DMS 273 (cell line): ENCODE measurements around the gene CAMKK1.
A peak's percentile ranks its signal among the peaks of the same experiment; 100 is the strongest.

Experiments
- DNase-seq: peaks from one replicate; lab custom pipeline; 2025; ENCODE audit not compliant: unreplicated experiment; lab: John Stamatoyannopoulos, UW

The CAMKK1 gene

GRCh38 chr17:3893003-3893719 lies at the start of gene CAMKK1:
Gene CAMKK1 (minus strand): TSS chr17:3893053. CDS start chr17:3885687, 7,366 bp downstream.
- peak; percentile 94 for DNase-seq

- DNase-seq: no peak
These were observed 48.3 kb upstream of the CAMKK1 start for GRCh38 chr17:3940965-3941698.

GRCh38 chr17:3937359-3937758 lies 44.5 kb upstream of the CAMKK1 start:
- DNase-seq: no peak

- peak; percentile 58 for DNase-seq
These were observed 43.0 kb upstream of the CAMKK1 start for GRCh38 chr17:3935825-3936355.

GRCh38 chr17:3935140-3935542 lies 42.3 kb upstream of the CAMKK1 start:
- peak; percentile 93 for DNase-seq

GRCh38 chr17:3929764-3930163 lies 36.9 kb upstream of the CAMKK1 start:
- no peak for DNase-seq

- DNase-seq: no peak
These were observed 36.3 kb upstream of the CAMKK1 start for GRCh38 chr17:3929181-3929580.

GRCh38 chr17:3928406-3928805 lies 35.6 kb upstream of the CAMKK1 start:
- no peak for DNase-seq

- DNase-seq: no peak
These were observed 34.9 kb upstream of the CAMKK1 start for GRCh38 chr17:3927628-3928340.

- no peak for DNase-seq
These were observed 34.2 kb upstream of the CAMKK1 start for GRCh38 chr17:3926860-3927627.

- DNase-seq: no peak
These were observed 33.0 kb upstream of the CAMKK1 start for GRCh38 chr17:3925684-3926485.

GRCh38 chr17:3924512-3925350 lies 31.9 kb upstream of the CAMKK1 start:
- DNase-seq: no peak

- DNase-seq: no peak
These were observed 30.8 kb upstream of the CAMKK1 start for GRCh38 chr17:3923466-3924190.

GRCh38 chr17:3922765-3923164 lies 29.9 kb upstream of the CAMKK1 start:
- no peak for DNase-seq

GRCh38 chr17:3921502-3922319 lies 28.9 kb upstream of the CAMKK1 start:
- DNase-seq: no peak

- DNase-seq: peak; percentile 21
These were observed 28.2 kb upstream of the CAMKK1 start for GRCh38 chr17:3921006-3921405.

- DNase-seq: peak; percentile 46
These were observed 26.3 kb upstream of the CAMKK1 start for GRCh38 chr17:3919123-3919624.
